PFSK-1 (cell line): Measurements from ENCODE around the gene SPR.

Source experiments
- FOXP2 ChIP-seq: optimal IDR thresholded peaks from 2 replicates; pipeline ENCODE3; 2011; ENCODE audit warnings: borderline replicate concordance, control low read depth, inconsistent platforms; ENCODE audit not compliant: insufficient read depth; ENCODE audit errors: extremely low read length, extremely low read depth
- POLR2AphosphoS5 ChIP-seq: IDR thresholded peaks from 2 replicates; pipeline ENCODE4 v1.6.1; 2012; ENCODE audit warnings: low read depth, mild to moderate bottlenecking, control low read depth, low read length, moderate library complexity
- SIN3A ChIP-seq: IDR thresholded peaks from 2 replicates; pipeline ENCODE4 v1.6.1; 2012; ENCODE audit warnings: mild to moderate bottlenecking, low read length, moderate library complexity, borderline replicate concordance; ENCODE audit not compliant: insufficient read depth
- TAF1 ChIP-seq: IDR thresholded peaks from 2 replicates; pipeline ENCODE4 v1.6.1; 2012; ENCODE audit warnings: low read length, control low read depth, borderline replicate concordance; ENCODE audit not compliant: insufficient read depth
- TF ChIP-seq, protein P1 (sequence below), 2 experiments: IDR thresholded peaks; 2 replicates each; pipeline versions ENCODE4 v1.6.1 to v1.8.0; 2011 to 2012; ENCODE audit warnings: low read depth in 2 of 2, low read length in 2 of 2, control low read depth in 1 of 2, inconsistent platforms in 1 of 2, mild to moderate bottlenecking in 1 of 2, moderate library complexity in 1 of 2; ENCODE audit not compliant: insufficient read depth in 1 of 2

The SPR gene

DNA sequence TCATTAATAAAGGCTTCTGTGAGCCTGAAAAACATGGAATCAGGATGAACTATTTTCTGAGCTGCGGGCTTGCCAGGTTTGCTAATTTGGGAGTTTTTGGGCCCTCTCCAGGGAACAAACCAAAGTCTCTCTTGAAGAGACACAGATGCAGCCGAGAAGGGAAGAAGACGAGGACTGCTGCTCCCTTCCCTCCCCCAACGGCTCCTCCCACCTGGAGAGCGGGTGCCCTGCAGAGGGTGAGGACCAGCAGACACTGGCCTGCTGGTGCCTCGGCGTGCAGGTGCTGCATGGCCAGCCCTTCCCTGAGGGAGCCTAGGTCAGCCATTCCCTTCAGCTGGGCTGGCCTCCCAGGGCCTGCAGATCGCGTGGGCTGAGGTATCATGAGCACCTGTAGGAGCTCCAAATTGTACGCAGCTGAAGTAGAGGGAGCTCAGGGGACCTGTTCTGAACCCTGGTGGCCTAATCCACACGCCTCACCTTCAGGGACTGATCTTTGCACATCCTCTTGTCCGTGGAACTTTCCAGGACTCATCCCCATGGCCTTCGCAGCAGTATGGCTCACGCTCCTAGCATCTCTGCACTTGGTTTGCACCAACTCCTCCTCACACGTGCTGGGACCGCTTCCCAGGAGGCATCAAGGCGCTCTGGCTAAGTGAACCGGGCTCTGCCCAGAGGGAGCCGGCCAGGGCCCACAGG is 49.6 kb downstream of the SPR start:
- TF ChIP-seq POLR2AphosphoS5 (no peak), FOXP2 (no peak), SIN3A (no peak), TAF1 (no peak)
- TF ChIP-seq, protein P1, sequence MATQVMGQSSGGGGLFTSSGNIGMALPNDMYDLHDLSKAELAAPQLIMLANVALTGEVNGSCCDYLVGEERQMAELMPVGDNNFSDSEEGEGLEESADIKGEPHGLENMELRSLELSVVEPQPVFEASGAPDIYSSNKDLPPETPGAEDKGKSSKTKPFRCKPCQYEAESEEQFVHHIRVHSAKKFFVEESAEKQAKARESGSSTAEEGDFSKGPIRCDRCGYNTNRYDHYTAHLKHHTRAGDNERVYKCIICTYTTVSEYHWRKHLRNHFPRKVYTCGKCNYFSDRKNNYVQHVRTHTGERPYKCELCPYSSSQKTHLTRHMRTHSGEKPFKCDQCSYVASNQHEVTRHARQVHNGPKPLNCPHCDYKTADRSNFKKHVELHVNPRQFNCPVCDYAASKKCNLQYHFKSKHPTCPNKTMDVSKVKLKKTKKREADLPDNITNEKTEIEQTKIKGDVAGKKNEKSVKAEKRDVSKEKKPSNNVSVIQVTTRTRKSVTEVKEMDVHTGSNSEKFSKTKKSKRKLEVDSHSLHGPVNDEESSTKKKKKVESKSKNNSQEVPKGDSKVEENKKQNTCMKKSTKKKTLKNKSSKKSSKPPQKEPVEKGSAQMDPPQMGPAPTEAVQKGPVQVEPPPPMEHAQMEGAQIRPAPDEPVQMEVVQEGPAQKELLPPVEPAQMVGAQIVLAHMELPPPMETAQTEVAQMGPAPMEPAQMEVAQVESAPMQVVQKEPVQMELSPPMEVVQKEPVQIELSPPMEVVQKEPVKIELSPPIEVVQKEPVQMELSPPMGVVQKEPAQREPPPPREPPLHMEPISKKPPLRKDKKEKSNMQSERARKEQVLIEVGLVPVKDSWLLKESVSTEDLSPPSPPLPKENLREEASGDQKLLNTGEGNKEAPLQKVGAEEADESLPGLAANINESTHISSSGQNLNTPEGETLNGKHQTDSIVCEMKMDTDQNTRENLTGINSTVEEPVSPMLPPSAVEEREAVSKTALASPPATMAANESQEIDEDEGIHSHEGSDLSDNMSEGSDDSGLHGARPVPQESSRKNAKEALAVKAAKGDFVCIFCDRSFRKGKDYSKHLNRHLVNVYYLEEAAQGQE (IDR thresholded peaks at IDR 0.05; ENCODE audit: insufficient read depth in 1 of 2, low read depth in 2 of 2, low read length in 2 of 2) = no peak

DNA sequence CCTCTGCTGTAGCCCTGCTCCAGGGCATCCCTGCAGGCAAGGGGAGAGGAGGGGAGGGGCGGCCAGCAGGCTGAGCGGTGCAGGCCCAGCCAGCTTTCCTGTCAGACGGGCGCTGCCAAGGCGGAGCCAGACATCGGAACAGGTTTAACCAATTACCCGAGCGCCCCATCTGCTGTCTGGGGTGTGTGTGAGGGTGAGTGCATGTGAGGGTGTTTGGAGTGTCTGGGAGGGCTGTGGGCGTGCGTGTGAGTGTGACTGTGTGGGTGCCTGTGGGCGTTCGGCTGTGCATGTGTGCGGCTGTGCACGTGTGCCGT is 50.1 kb downstream of the SPR start:
- TF ChIP-seq TAF1 = no peak
- no peak for TF ChIP-seq SIN3A
- TF ChIP-seq, protein P1 (IDR thresholded peaks at IDR 0.05; ENCODE audit: insufficient read depth in 1 of 2, low read depth in 2 of 2, low read length in 2 of 2) = no peak
- TF ChIP-seq FOXP2 = no peak
- no peak for TF ChIP-seq POLR2AphosphoS5

DNA sequence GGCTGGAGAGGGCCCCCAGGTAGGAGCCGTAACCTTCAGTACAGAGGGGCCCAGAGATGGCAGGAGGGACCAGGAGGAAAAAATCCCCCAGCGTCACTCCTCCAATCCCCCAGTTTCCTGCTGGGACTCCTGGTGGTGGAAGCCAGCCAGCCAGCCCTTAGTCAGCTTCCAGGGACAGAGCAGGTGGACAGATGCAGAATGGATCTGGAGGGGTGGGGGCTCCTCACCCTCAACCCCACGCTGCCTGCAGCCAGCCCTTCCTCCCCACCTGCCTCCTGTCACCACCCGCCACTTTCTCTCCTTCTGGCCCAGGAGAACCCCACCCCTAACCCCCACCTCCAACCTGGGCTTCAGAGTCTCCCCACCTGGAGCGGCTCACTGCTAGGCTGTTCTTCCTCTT is 51.2 kb downstream of the SPR start:
- TF ChIP-seq, protein P1 (IDR thresholded peaks at IDR 0.05; ENCODE audit: insufficient read depth in 1 of 2, low read depth in 2 of 2, low read length in 2 of 2) = no peak
- TF ChIP-seq SIN3A (no peak), TAF1 (no peak), POLR2AphosphoS5 (no peak), FOXP2 (no peak)

- TF ChIP-seq FOXP2 (no peak), TAF1 (no peak), SIN3A (no peak), POLR2AphosphoS5 (no peak)
- TF ChIP-seq, protein P1 (IDR thresholded peaks at IDR 0.05; ENCODE audit: insufficient read depth in 1 of 2, low read depth in 2 of 2, low read length in 2 of 2) = no peak
Measured at GRCh38 chr2:72940361-72940760, 53.2 kb downstream of the SPR start.

GRCh38 chr2:72940786-72941185 is 53.6 kb downstream of the SPR start:
- TF ChIP-seq TAF1 = no peak
- TF ChIP-seq, protein P1 (IDR thresholded peaks at IDR 0.05; ENCODE audit: insufficient read depth in 1 of 2, low read depth in 2 of 2, low read length in 2 of 2) = no peak
- TF ChIP-seq SIN3A = no peak
- TF ChIP-seq POLR2AphosphoS5 = no peak
- no peak for TF ChIP-seq FOXP2
